Psoas muscle (tissue), 8 donors: ENCODE measurements around the gene TMEM80. TPM values are rescaled to one million over a fixed set of nuclear protein-coding genes. Genes with fewer than 3 reads are reported as not detected.

ENCODE experiments used
- ATAC-seq, 4 donors: fragments of 200-7000 bp; cut with Tn5 transposase; one replicate each; pipeline ENCODE4 v1.9.1; 2020; ENCODE audit warnings: moderate library complexity in 3 of 4, mild to moderate bottlenecking in 2 of 4
- DNase-seq, 2 donors: peaks; one replicate each; pipeline ENCODE4 v3.0.0-alpha.2; 2020
- H3K27ac ChIP-seq: fragments of 200-600 bp; one replicate; pipeline ENCODE4 v1.8.0; 2022
- H3K27me3 ChIP-seq, 3 donors: fragments of 200-600 bp in 1 of 3; one replicate each; pipeline versions ENCODE4 v1.6.1 to v1.8.0; 2013 to 2022; ENCODE audit warnings: low read length in 2 of 3, mild to moderate bottlenecking in 2 of 3, moderate library complexity in 1 of 3; ENCODE audit not compliant: insufficient read depth in 3 of 3
- H3K36me3 ChIP-seq, 2 donors: fragments of 200-600 bp in 1 of 2; one replicate each; pipeline versions ENCODE4 v1.6.1 to v1.8.0; 2013 to 2022; ENCODE audit warnings: low read depth in 1 of 2, mild to moderate bottlenecking in 1 of 2, moderate library complexity in 1 of 2; ENCODE audit not compliant: insufficient read depth in 1 of 2
- H3K4me1 ChIP-seq: fragments of 200-600 bp; one replicate; pipeline ENCODE4 v1.8.0; 2022
- H3K4me3 ChIP-seq: fragments of 200-600 bp; one replicate; pipeline ENCODE4 v1.8.0; 2022; ENCODE audit warnings: mild to moderate bottlenecking
- H3K9me3 ChIP-seq: fragments of 200-600 bp; one replicate; pipeline ENCODE4 v1.8.0; 2022
- WGBS, 3 donors: extraction: QIAGEN DNeasy Blood & Tissue Kit; methylation state at CpG; one replicate each; pipeline versions ENCODE4 v1.1.6 to v1.1.7; 2013; 5-methylcytosine and 5-hydroxymethylcytosine counted together
- intact Hi-C, 2 donors: fragments of 100-400 bp; cut with DNase I; formaldehyde crosslinking; loops; one replicate each; pipeline versions ENCODE4 v1.11.0 to v1.14.2; 2022
- polyA plus RNA-seq, 3 donors: library from polyadenylated mRNA; stranded (reverse); fragments of 200-250 nt; gene quantifications; one replicate each; pipeline ENCODE4 v1.2.3, GENCODE V29; 2013
- total RNA-seq, 4 donors: library from RNA; stranded (reverse); fragmentation: NEBNext Ultra II Directional in 2 of 4; extraction: Animal tissue kit (Norgen Biotek cat#: 25700) in 2 of 4; gene quantifications; one replicate each; pipeline versions ENCODE4 v1.2.1 to v1.2.4, GENCODE V29; 2021 to 2023
- TF ChIP-seq, protein P1 (sequence below): fragments of 200-600 bp; IDR thresholded peaks from one replicate; pipeline ENCODE4 v1.8.0; 2022; ENCODE audit warnings: antibody characterized with exemption
- donor health status: healthy with polysubstance abuse.
- donor health status: DM: no; HTN: no; CAD: no; lungs with moderate emphysema.
- donor health status: Bipolar disorder and iron deficiency.
- donor health status: healthy.
- donor health status: DM: yes; HTN: yes; CAD: no.
- donor health status: DM: no; HTN: no; CAD: no.
- donor health status: DM: no; HTN: no; CAD: no.
- donor health status: DM: yes; HTN: yes; CAD: no.

TMEM80 gene
- total and polyA plus RNA-seq, 7 donors = 5.9 to 16.3 (median 10.1) TPM

GRCh38 chr11:662689-663274, 32.8 kb upstream of the TMEM80 start:
- intact Hi-C loops = loop anchor here (2.0 to 5.0 kb wide), 2 partner anchors 60 kb away; no protein-coding TSS in a partner anchor
- ATAC-seq (peak; percentile 51 to 70 (median 68)), DNase-seq (peak; percentile 69 to 81)
- Histone ChIP-seq H3K4me1 (peaks cover 4% of the 10 kb centered on the region), H3K9me3 (no peaks in the 10 kb centered on the region), H3K36me3 (peaks cover 3 to 37% of the 10 kb centered on the region in 2 donors), H3K4me3 (no peak overlapping the region), H3K27ac (no peak overlapping the region), H3K27me3 (no peaks in the 10 kb centered on the region)
- WGBS, 3 donors = 54 to 62% (median 54%) methylated on average over 15 of the region's 15 CpGs
- TF ChIP-seq, protein P1, sequence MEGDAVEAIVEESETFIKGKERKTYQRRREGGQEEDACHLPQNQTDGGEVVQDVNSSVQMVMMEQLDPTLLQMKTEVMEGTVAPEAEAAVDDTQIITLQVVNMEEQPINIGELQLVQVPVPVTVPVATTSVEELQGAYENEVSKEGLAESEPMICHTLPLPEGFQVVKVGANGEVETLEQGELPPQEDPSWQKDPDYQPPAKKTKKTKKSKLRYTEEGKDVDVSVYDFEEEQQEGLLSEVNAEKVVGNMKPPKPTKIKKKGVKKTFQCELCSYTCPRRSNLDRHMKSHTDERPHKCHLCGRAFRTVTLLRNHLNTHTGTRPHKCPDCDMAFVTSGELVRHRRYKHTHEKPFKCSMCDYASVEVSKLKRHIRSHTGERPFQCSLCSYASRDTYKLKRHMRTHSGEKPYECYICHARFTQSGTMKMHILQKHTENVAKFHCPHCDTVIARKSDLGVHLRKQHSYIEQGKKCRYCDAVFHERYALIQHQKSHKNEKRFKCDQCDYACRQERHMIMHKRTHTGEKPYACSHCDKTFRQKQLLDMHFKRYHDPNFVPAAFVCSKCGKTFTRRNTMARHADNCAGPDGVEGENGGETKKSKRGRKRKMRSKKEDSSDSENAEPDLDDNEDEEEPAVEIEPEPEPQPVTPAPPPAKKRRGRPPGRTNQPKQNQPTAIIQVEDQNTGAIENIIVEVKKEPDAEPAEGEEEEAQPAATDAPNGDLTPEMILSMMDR = peak; percentile 57

GRCh38 chr11:665062-665703, 30.4 kb upstream of the TMEM80 start:
- DNase-seq = no peak
- peak overlapping the region; percentile 25 for H3K4me3 ChIP-seq
- intact Hi-C loops = no loop called here
- H3K36me3 ChIP-seq = peaks cover 3 to 21% of the 10 kb centered on the region in 2 donors
- H3K27ac ChIP-seq = peak overlapping the region; percentile 58
- ATAC-seq = peak in 3 of 4 donors; percentile 33 to 67 (median 65)
- no peaks in the 10 kb centered on the region for H3K9me3 ChIP-seq
- peaks cover 4% of the 10 kb centered on the region for H3K4me1 ChIP-seq
- 39 to 75% (median 45%) methylated on average over 14 to 15 of the region's 15 CpGs for WGBS, 3 donors
- TF ChIP-seq, protein P1 = no peak
- no peaks in the 10 kb centered on the region for H3K27me3 ChIP-seq

GRCh38 chr11:665704-666281, 29.8 kb upstream of the TMEM80 start:
- Histone ChIP-seq H3K27ac (peak overlapping the region; percentile 58), H3K4me1 (peaks cover 4% of the 10 kb centered on the region), H3K36me3 (peaks cover 0 to 26% of the 10 kb centered on the region in 2 donors), H3K27me3 (no peaks in the 10 kb centered on the region), H3K4me3 (peak overlapping the region; percentile 25), H3K9me3 (no peaks in the 10 kb centered on the region)
- TF ChIP-seq, protein P1 = no peak
- ATAC-seq (peak; percentile 70 to 85 (median 80)), DNase-seq (peak in 1 of 2 donors; percentile 44)
- intact Hi-C loops = no loop called here
- WGBS, 3 donors = 30 to 58% (median 39%) methylated on average over 11 of the region's 11 CpGs

DNA sequence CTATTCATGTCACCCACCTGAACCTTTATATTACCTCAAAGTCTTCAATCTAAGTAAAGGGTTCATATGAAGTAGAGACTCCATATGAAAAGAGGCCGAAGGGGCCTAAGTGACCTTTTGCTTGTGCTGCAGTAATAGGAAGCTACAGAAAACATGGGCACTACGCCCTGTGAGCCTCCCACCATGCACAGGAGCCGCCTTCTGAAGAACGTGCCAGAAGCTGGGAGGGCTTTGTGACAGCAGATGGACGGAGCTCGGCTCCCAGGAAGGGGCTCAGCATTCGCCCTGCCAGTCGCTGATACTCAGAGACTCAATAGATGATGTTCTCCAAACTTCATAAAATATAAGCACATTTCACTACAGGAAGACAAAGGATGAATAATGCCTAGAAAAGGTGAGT, 21.8 kb upstream of the TMEM80 start:
- H3K36me3 ChIP-seq = peaks cover 3 to 72% of the 10 kb centered on the region in 2 donors
- H3K27me3 ChIP-seq = no peaks in the 10 kb centered on the region
- intact Hi-C loops = no loop called here
- no peaks in the 10 kb centered on the region for H3K9me3 ChIP-seq
- no peak overlapping the region for H3K4me3 ChIP-seq
- TF ChIP-seq, protein P1 = no peak
- no peak for DNase-seq
- WGBS, 3 donors = 91 to 92% (median 92%) methylated on average over 8 of the region's 8 CpGs
- no peak overlapping the region for H3K27ac ChIP-seq
- no peak for ATAC-seq
- no peaks in the 10 kb centered on the region for H3K4me1 ChIP-seq
